ENCODE data around the gene C16orf54.
"Not testable (repeated sequence)": the region's sequence is repeated elsewhere in the genome, so short reads cannot be mapped to it uniquely, and the experiment has no call there.

Gene C16orf54

GRCh38 chr16:29707160-29707559 is 38.6 kb downstream of the C16orf54 start:
- DNase-seq: not testable (repeated sequence)

GRCh38 chr16:29705030-29705429 is 40.8 kb downstream of the C16orf54 start:
- DNase-seq: no peak

- DNase-seq: peak in 5 of 6 experiments; percentile 14 to 85 (median 72)
Measured at GRCh38 chr16:29702269-29702668, 43.5 kb downstream of the C16orf54 start.

- peak in 1 of 6 experiments; percentile 25 for DNase-seq
Measured at GRCh38 chr16:29701214-29701555, 44.6 kb downstream of the C16orf54 start.

GRCh38 chr16:29700253-29700987 is 45.4 kb downstream of the C16orf54 start:
- DNase-seq: peak; percentile 53 to 83 (median 70)

GRCh38 chr16:29699324-29700219 is 46.2 kb downstream of the C16orf54 start:
- DNase-seq: no peak

- no peak for DNase-seq
Measured at GRCh38 chr16:29698484-29699323, 47.1 kb downstream of the C16orf54 start.

GRCh38 chr16:29698042-29698441 is 47.7 kb downstream of the C16orf54 start:
- no peak for DNase-seq

- DNase-seq: no peak
Measured at GRCh38 chr16:29697391-29697790, 48.4 kb downstream of the C16orf54 start.

GRCh38 chr16:29696881-29697331 is 48.9 kb downstream of the C16orf54 start:
- DNase-seq: no peak

- DNase-seq: not testable (repeated sequence)
Measured at GRCh38 chr16:29695675-29696074, 50.1 kb downstream of the C16orf54 start.

GRCh38 chr16:29694384-29695195 is 51.2 kb downstream of the C16orf54 start:
- DNase-seq: no peak

GRCh38 chr16:29692606-29693005 is 53.2 kb downstream of the C16orf54 start:
- not testable (repeated sequence) for DNase-seq

Data from stimulated activated naive CD4-positive, alpha-beta T cell (primary cell).